Measurements from ENCODE around the gene TLR6. TPM values are rescaled to one million over a fixed set of nuclear protein-coding genes. Genes with fewer than 3 reads are reported as not detected.
A peak's percentile ranks its signal among the peaks of the same experiment; 100 is the strongest.

TLR6 gene
- total and polyA plus RNA-seq, 11 donors, result 0.15 to 9.8 (median 1.2) TPM

GRCh38 chr4:38896940-38897339 lies 40.3 kb upstream of the TLR6 start:
- Histone ChIP-seq H3K27ac (no peak overlapping the region), H3K27me3 (no peaks in the 10 kb centered on the region), H3K9me3 (peaks cover 0 to 6% (median 0%) of the 10 kb centered on the region in 12 donors), H3K36me3 (peaks cover 0 to 81% (median 53%) of the 10 kb centered on the region in 9 donors), H3K4me1 (no peaks in the 10 kb centered on the region), H3K4me3 (no peak overlapping the region)
- intact Hi-C loops (cut with DNase I), result no loop called here
- DNase-seq (no peak), ATAC-seq (no peak)
- WGBS, 4 donors, result 76 to 90% (median 80%) methylated on average over 1 of the region's 1 CpG
- no peak for TF ChIP-seq POLR2A (IDR thresholded peaks at IDR 0.05)
- no peak for TF ChIP-seq CTCF (IDR thresholded peaks at IDR 0.05)

- TF ChIP-seq POLR2A (IDR thresholded peaks at IDR 0.05) (no peak), CTCF (IDR thresholded peaks at IDR 0.05) (no peak)
- no peak overlapping the region for H3K27ac ChIP-seq
- WGBS, 4 donors, result 89 to 95% (median 92%) methylated on average over 7 of the region's 7 CpGs
- peaks cover 0 to 74% (median 53%) of the 10 kb centered on the region in 9 donors for H3K36me3 ChIP-seq
- DNase-seq (no peak), ATAC-seq (no peak)
- H3K4me3 ChIP-seq, result no peak overlapping the region
- H3K27me3 ChIP-seq, result no peaks in the 10 kb centered on the region
- peaks cover 0 to 7% (median 0%) of the 10 kb centered on the region in 12 donors for H3K4me1 ChIP-seq
- H3K9me3 ChIP-seq, result peaks cover 0 to 6% (median 0%) of the 10 kb centered on the region in 12 donors
- intact Hi-C loops (cut with DNase I), result no loop called here
Measured at GRCh38 chr4:38894322-38894982, 37.8 kb upstream of the TLR6 start.

GRCh38 chr4:38891051-38891983 lies 34.7 kb upstream of the TLR6 start:
- no peak for DNase-seq
- no peak for ATAC-seq
- peaks cover 0 to 60% (median 37%) of the 10 kb centered on the region in 9 donors for H3K36me3 ChIP-seq
- peaks cover 0 to 20% (median 1%) of the 10 kb centered on the region in 12 donors for H3K4me1 ChIP-seq
- no peaks in the 10 kb centered on the region for H3K9me3 ChIP-seq
- TF ChIP-seq CTCF (IDR thresholded peaks at IDR 0.05) (no peak), POLR2A (IDR thresholded peaks at IDR 0.05) (no peak)
- 92 to 95% (median 94%) methylated on average over 10 of the region's 10 CpGs for WGBS, 4 donors
- H3K27ac ChIP-seq, result peak overlapping the region in 1 of 12 donors; percentile 13
- no peak overlapping the region for H3K4me3 ChIP-seq
- intact Hi-C loops (cut with DNase I), result no loop called here
- H3K27me3 ChIP-seq, result no peaks in the 10 kb centered on the region

- intact Hi-C loops (cut with DNase I), result no loop called here
- peak overlapping the region in 8 of 12 donors; percentile 17 to 68 (median 33) for H3K27ac ChIP-seq
- H3K4me3 ChIP-seq, result no peak overlapping the region
- no peak for DNase-seq
- WGBS, 4 donors, result 88 to 96% (median 92%) methylated on average over 1 of the region's 1 CpG
- TF ChIP-seq CTCF (IDR thresholded peaks at IDR 0.05), result no peak
- no peak for TF ChIP-seq POLR2A (IDR thresholded peaks at IDR 0.05)
- peaks cover 0 to 50% (median 25%) of the 10 kb centered on the region in 9 donors for H3K36me3 ChIP-seq
- no peaks in the 10 kb centered on the region for H3K9me3 ChIP-seq
- no peaks in the 10 kb centered on the region for H3K27me3 ChIP-seq
- ATAC-seq, result peak in 2 of 4 donors; percentile 32 to 70
- H3K4me1 ChIP-seq, result peaks cover 0 to 20% (median 1%) of the 10 kb centered on the region in 12 donors
Measured at GRCh38 chr4:38889143-38889542, 32.5 kb upstream of the TLR6 start.

All from heart left ventricle (tissue), 16 donors.